Right lobe of liver (tissue), 6 donors: ENCODE results near the gene APLN. TPM values are rescaled to one million over a fixed set of nuclear protein-coding genes. Genes with fewer than 3 reads are reported as not detected.

Experiments used
- ATAC-seq, 4 donors: fragments of 200-7000 bp; cut with Tn5 transposase; one replicate each; pipeline ENCODE4 v1.9.1; 2020; ENCODE audit warnings: mild to moderate bottlenecking in 4 of 4, moderate library complexity in 4 of 4
- DNase-seq, 3 donors: peaks; one replicate each; pipeline ENCODE4 v3.0.0-alpha.2; 2020
- H3K27ac ChIP-seq, 3 donors: fragments of 200-600 bp; one replicate each; pipeline ENCODE4 v1.8.0; 2022
- H3K27me3 ChIP-seq, 2 donors: fragments of 200-600 bp; one replicate each; pipeline ENCODE4 v1.8.0; 2022
- H3K36me3 ChIP-seq, 4 donors: fragments of 200-600 bp; sonication (generic) in 1 of 4; one replicate each; pipeline versions ENCODE4 v1.5.1 to v1.8.0; 2017 to 2022; ENCODE audit warnings: control low read depth in 1 of 4
- H3K4me1 ChIP-seq, 4 donors: fragments of 200-600 bp; sonication (generic) in 1 of 4; one replicate each; pipeline versions ENCODE4 v1.5.1 to v1.8.0; 2017 to 2022; ENCODE audit warnings: control low read depth in 1 of 4
- H3K4me3 ChIP-seq, 3 donors: fragments of 200-600 bp; one replicate each; pipeline ENCODE4 v1.8.0; 2022
- H3K9me3 ChIP-seq, 4 donors: fragments of 200-600 bp; sonication (generic) in 1 of 4; one replicate each; pipeline versions ENCODE4 v1.5.1 to v1.8.0; 2017 to 2022; ENCODE audit warnings: control low read depth in 1 of 4
- POLR2A ChIP-seq: fragments of 450-650 bp; IDR thresholded peaks from one replicate; pipeline ENCODE4 v1.6.1; 2017; ENCODE audit warnings: antibody characterized with exemption, mild to moderate bottlenecking
- WGBS: methylation state at CpG from one replicate; pipeline ENCODE4 v1.1.6; 2018; ENCODE audit warnings: low coverage, low lambda C conversion rate; ENCODE audit not compliant: insufficient coverage; ENCODE audit errors: missing lambda C conversion rate; 5-methylcytosine and 5-hydroxymethylcytosine counted together
- intact Hi-C, 2 donors: fragments of 100-400 bp; cut with DNase I; formaldehyde crosslinking; loops; one replicate each; pipeline versions ENCODE4 v1.11.2 to v1.14.1; 2022
- total RNA-seq, 6 experiments: library from RNA; depleted of rRNA in 2 of 6; stranded (reverse); fragments of >200 nt in 2 of 6; fragmentation: NEBNext Ultra II Directional in 3 of 6; extraction: Animal tissue kit (Norgen Biotek cat#: 25700) in 3 of 6; gene quantifications; one replicate each; pipeline versions ENCODE4 v1.1.0 to v1.2.4, GENCODE V29; 2016 to 2023
- TF ChIP-seq, protein P1 (sequence below), 4 donors: fragments of 200-600 bp in 3 of 4; fragments of 450-650 bp in 1 of 4; IDR thresholded peaks; one replicate each; pipeline versions ENCODE4 v1.5.1 to v1.8.0; 2016 to 2022; ENCODE audit warnings: antibody characterized with exemption in 4 of 4, mild to moderate bottlenecking in 2 of 4
- donor health status: DM: no; HTN: yes; CAD: no.
- donor health status: DM: no; HTN: no; CAD: no.
- donor health status: DM: no; HTN: no; CAD: no.
- donor health status: DM: no; HTN: yes; CAD: no.
- donor health status: DM: no; HTN: yes; CAD: no.

APLN gene
- total RNA-seq, 6 experiments from 2014 or later = 0.17 to 5.3 (median 0.96) TPM

DNA sequence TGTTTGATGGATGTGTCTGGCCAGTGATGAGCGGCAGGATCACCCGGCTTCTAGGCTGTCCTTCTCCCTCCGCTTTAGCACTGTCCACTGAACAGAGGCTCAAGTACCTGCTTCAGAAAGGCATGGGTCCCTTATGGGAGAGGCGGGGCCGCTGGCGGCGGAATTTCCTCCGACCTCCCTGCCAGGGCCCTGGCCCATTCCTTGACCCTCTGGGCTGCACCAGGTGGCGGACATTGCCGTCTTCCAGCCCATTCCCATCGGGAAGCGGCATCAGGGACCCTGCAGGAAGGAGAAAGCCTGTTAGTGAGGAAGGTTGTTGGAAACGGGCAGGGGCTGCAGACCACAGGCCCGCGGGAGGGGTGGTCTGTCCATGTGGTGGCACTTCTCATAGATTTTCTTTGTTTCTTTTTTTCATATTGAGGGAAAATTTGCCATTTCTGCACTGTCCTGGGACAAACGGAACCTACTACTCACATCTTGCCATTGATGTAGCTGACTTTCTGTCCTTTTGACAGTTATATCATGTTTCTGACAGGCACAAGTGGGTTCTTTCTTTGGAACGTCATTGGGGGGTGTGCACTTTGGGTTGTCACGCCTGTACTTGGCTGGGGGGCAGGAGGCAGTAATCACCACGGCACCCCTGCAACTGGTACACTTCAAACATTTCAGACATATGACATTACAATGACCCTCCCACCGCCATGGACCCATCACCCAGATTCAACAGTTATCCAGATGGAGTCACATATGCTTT, 6.1 kb downstream of the APLN start:
- Histone ChIP-seq H3K4me1 (peaks cover 0 to 9% (median 0%) of the 10 kb centered on the region in 4 donors), H3K27ac (no peak overlapping the region), H3K27me3 (no peaks in the 10 kb centered on the region), H3K36me3 (no peaks in the 10 kb centered on the region), H3K9me3 (no peaks in the 10 kb centered on the region), H3K4me3 (no peak overlapping the region)
- intact Hi-C loops = no loop called here
- no peak for TF ChIP-seq POLR2A
- TF ChIP-seq, protein P1, sequence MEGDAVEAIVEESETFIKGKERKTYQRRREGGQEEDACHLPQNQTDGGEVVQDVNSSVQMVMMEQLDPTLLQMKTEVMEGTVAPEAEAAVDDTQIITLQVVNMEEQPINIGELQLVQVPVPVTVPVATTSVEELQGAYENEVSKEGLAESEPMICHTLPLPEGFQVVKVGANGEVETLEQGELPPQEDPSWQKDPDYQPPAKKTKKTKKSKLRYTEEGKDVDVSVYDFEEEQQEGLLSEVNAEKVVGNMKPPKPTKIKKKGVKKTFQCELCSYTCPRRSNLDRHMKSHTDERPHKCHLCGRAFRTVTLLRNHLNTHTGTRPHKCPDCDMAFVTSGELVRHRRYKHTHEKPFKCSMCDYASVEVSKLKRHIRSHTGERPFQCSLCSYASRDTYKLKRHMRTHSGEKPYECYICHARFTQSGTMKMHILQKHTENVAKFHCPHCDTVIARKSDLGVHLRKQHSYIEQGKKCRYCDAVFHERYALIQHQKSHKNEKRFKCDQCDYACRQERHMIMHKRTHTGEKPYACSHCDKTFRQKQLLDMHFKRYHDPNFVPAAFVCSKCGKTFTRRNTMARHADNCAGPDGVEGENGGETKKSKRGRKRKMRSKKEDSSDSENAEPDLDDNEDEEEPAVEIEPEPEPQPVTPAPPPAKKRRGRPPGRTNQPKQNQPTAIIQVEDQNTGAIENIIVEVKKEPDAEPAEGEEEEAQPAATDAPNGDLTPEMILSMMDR (IDR thresholded peaks at IDR 0.05) = no peak
- DNase-seq = no peak
- ATAC-seq = no peak
- 64% methylated on average over 12 of the region's 20 CpGs for WGBS

DNA sequence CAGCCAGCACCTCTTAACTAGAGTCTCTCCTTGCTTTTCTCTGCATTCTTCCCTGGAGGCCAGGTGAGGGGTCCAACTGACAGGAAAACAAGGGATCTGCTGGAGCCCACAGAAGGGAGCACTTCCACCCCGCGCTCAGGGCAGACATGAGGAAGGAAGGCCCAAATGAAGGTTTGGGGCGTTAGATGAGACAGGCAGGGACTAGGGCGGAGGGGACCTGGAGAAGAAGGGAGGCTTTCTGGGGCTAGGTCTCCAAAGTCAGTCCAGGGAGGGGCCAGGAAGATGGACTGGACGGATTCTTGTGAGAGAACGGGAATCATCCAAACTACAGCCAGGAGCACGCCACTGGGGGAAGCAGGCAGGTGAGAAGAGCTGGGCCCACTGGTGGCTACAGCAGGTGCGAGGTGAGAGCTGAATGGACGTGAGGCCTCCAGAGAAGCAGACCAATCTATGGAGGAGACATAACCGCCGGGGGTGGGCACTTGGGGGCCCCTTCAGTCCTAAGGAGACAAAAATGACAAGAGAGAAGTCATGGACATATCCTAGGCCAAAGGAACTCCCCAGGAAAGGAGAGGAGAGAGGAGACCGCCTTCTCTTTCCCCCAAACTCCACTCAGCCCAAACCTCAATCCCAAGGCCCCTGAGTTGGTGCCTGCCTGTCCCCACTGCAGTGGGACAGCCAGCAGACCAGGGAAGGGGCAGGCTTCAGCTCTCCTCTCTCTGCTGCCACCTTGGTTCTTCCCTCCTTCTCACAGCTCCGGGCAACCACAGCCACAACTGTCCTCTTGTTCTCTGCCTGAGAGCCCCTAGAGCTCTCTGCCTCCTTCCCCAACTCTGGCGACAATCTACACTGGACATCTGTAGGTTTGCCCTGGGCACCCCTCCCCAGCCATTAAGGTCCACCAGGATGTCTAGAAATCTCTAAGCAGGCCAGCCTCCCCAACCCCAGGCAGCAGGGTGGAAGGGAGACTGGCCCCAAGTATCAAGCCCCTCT, 7.0 kb downstream of the APLN start:
- H3K4me1 ChIP-seq = peaks cover 0 to 8% (median 0%) of the 10 kb centered on the region in 4 donors
- no peaks in the 10 kb centered on the region for H3K36me3 ChIP-seq
- DNase-seq (no peak), ATAC-seq (no peak)
- 74% methylated on average over 9 of the region's 14 CpGs for WGBS
- intact Hi-C loops = no loop called here
- no peaks in the 10 kb centered on the region for H3K9me3 ChIP-seq
- H3K27ac ChIP-seq = no peak overlapping the region
- TF ChIP-seq POLR2A = no peak
- TF ChIP-seq, protein P1 (IDR thresholded peaks at IDR 0.05) = no peak
- no peaks in the 10 kb centered on the region for H3K27me3 ChIP-seq
- H3K4me3 ChIP-seq = no peak overlapping the region

DNA sequence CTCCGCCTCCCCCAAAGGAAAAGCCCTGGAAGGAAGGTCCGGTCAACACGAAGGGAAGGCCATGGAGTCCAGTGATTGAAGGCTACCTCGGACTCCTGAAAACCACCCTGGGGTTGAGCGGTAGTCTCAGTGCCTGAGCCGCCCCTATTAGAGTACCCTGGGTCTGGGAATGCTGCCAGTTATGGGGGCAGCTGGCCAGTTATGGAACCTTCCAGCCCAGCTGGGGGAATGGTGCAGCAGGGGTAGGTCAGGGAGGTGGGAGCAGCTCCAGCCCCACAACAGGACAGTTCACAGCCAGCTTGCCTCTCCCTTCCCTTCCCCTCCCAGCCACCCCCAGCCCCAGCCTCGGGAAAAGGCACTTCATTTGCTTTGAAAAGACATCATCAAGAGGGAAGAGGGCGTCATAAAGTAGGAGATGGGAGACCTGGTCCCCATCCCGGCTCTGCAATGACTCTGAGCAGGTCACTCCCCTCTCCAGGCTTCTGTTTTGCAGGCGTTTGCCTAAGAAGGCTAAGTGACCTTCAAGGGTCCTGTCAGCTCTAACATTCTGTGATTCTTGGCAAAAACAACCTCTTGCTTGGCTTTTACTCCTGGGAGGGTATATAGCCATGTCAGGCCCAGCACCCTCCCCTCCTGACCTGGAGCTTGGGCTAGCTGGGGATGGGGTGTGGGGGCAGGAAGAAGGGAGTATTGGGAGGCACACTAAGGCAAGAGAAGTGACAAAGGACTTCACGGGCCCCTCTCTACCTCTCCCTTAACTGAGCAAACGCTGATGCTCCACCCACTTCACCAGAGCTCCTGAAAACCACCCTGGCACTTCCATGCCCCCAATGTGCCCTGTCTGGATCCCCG, 8.0 kb downstream of the APLN start:
- ATAC-seq (no peak), DNase-seq (no peak)
- intact Hi-C loops = no loop called here
- no peaks in the 10 kb centered on the region for H3K36me3 ChIP-seq
- WGBS = 55% methylated on average over 5 of the region's 13 CpGs
- H3K27ac ChIP-seq = no peak overlapping the region
- H3K4me1 ChIP-seq = no peaks in the 10 kb centered on the region
- H3K27me3 ChIP-seq = no peaks in the 10 kb centered on the region
- no peaks in the 10 kb centered on the region for H3K9me3 ChIP-seq
- H3K4me3 ChIP-seq = no peak overlapping the region
- TF ChIP-seq, protein P1 (IDR thresholded peaks at IDR 0.05) = no peak
- no peak for TF ChIP-seq POLR2A

DNA sequence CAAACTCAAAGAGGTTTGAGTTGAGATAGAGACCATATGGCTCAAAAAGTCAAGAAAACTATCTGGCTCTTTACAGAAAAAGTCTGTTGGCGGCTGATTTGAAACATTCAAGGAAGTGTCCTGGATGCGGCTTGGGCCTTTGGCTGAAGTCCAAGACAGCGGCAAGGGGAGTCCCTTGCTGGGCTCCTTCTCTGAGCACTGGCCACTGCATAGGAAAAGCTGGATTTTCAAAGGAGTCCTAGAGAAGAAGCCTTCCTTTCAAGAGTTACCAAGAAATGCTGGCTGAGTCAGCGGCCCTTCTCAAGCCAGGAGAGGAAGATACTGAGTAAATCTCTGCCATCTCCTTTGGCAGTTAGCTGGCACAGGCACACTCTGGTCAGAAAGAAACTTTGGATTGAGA, 12.1 kb downstream of the APLN start:
- H3K36me3 ChIP-seq = no peaks in the 10 kb centered on the region
- WGBS = 37% methylated on average over 3 of the region's 4 CpGs
- H3K27me3 ChIP-seq = no peaks in the 10 kb centered on the region
- H3K27ac ChIP-seq = no peak overlapping the region
- no peak for DNase-seq
- intact Hi-C loops = no loop called here
- H3K4me3 ChIP-seq = no peak overlapping the region
- H3K9me3 ChIP-seq = no peaks in the 10 kb centered on the region
- no peaks in the 10 kb centered on the region for H3K4me1 ChIP-seq
- no peak for TF ChIP-seq POLR2A
- TF ChIP-seq, protein P1 (IDR thresholded peaks at IDR 0.05) = no peak
- ATAC-seq = no peak
